AML-193 (cell line): ENCODE measurements around the gene ZNF234.
"Not testable (repeated sequence)": the region's sequence is repeated elsewhere in the genome, so short reads cannot be mapped to it uniquely, and the experiment has no call there.

Experiments used
- DNase-seq, 2 experiments: peaks; one replicate each; lab custom pipeline; 2025; lab: John Stamatoyannopoulos, UW

Gene ZNF234

DNA sequence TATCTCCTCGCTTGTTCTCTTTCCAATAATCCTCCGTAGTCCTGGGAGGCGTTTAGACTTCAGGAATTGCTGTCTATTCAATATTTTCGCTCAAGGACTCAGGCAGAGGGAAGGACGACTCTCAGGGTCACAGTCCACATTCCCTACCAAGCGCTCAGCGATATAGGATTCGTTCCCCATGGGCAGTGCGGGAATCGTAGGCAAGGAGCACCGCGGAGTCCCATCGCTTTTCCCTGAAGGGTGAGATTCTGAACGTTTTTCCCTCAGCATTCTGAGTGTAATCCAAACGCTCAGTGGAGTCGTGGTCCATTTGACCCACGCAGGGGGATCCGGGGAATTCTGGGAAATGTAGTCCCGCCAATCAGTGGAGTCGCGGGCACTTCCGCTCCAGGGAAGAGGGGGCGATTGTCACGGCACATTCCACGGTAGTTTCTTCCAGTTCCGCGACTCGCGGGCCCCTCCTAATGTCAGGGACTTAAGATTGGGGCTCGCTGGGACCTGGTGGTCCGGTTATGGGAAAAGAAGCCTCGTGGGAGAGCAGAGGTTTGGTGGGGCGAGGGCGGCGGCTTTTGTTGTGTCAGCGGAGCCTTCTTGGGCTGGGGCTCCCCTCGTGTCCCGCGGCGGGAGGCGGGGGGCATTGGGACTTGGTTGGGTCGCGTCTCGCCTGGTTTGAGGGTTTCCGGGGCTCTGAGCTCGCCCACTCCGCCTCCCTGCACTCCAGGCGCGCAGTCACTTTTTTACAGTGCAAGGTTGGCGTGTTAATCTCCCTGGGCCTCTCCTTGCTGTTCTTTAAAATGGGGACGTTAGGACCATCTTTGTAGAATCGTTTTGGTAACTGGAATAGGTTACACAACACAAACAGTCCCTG is at the start of gene ZNF234:
TSS of gene ZNF234 (plus strand) at position 364 of the 868 bp plus-strand sequence. CDS start 3,079 bp downstream, outside the sequence.
- DNase-seq = peak; percentile 49 to 68

DNA sequence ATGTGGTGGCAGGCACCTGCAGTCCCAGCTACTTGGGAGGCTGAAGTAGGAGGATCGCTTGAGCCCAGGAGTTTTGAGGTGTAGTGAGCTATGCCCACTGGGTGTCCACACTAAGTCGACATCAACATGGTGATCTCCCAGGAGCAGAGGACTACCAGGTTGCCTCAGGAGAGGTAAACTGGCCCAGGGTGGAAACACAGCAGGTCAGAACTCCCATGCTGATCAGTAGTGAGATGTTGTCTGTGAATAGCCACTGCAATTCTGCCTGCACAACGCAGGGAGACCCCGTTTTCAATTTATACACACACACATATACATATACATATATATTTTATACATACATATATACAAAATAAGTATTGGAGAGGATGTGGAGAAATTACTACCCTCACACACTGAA is 49.2 kb upstream of the ZNF234 start:
- DNase-seq = no peak

DNA sequence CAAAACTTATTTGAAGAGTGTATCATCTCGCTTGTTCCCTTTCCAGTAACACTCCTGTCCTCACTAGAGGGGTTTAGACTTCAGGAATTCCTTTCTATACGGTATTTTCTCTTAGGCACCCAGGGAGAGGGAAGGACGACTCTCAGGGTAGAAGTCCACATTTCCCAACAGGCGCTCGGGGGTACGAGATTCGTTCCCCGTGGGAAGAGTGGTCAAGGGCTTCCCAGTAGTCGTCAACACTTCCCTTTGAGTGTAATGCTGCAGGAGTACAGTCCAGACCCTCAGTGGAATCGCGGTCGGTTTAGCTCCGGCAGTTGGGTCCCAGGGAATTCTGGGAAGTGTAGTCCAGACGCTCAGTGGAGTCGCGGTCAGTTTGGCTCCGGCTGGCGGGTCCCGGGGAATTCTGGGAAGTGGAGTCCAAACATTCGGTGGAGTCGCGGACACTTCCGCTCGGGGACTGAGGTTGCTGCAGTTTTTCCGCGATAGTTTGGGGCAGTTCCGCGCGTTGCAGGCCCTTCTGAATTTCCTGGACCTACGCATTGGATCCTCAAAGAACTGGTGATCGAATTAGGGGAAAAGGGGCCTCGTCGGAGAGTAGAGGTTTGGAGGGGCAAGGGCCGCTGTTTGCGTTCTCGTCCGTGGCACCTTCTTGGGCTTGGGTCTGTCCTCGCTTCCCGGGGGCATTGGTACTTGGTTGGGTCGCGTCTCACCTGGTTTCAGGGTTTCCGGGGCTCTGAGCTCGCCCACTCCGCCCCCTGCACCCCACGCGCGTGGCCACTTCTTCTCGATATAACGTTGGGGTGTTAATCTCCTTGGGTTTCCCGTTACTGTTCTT is 47.2 kb upstream of the ZNF234 start, which contains the start of gene ZNF224:
TSS of gene ZNF224 (plus strand) at position 431 of the 835 bp plus-strand sequence. CDS start 3,513 bp downstream, outside the sequence.
- DNase-seq = peak; percentile 91 to 93

DNA sequence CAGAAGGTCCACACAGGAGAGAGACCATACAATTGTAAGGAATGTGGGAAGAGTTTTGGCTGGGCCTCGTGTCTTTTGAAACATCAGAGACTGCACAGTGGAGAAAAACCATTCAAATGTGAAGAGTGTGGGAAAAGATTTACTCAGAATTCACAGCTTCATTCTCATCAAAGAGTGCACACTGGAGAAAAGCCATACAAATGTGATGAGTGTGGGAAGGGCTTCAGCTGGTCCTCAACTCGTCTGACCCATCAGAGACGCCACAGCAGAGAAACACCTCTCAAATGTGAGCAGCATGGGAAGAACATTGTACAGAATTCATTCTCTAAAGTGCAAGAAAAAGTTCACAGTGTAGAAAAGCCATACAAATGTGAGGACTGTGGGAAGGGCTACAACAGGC is 33.6 kb upstream of the ZNF234 start:
- DNase-seq = no peak

DNA sequence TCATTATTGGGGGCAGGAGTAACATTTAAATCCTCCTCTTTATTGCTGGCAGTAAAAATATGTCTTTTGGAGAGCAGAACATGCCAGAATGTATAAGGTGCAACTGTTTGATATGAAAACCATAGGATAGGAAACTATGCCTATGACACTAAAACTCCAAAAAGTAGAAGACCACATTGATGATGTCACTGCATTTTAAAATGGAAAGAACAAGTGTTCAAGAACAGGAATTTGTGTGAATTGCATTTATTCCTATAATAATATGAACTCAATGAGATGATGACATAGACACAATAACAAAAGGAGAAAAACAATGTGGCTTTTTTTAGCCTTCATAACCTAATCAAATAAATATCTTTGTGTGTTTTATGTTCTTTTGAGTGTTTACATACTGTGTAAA is 31.9 kb upstream of the ZNF234 start:
- DNase-seq = no peak

DNA sequence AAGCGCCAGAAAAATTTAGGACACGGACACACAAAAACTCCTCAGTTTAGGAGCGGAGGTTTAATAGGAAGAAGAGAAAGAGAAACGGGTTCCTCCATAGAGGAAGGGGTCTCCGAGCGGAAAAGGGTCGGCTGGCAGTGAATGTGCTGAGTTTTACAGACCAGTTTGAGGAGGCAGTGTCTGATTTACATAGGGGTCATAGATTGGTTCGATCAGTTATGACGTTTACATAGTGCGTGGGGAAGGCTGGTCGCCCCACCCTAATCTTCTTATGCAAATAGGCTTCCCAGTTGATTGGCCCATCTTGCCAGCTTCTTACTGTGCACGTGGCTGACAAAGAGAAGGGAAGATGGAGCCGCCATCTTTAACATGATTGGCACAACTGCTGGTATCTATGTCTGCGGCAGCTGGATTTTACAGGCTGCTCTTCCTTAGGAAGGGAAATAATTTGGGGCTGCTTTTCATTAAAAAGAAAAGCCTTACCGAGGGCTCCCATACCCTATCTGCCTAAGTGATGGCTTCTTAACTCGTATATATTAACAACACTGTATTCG is 29.4 kb upstream of the ZNF234 start:
- no peak for DNase-seq

DNA sequence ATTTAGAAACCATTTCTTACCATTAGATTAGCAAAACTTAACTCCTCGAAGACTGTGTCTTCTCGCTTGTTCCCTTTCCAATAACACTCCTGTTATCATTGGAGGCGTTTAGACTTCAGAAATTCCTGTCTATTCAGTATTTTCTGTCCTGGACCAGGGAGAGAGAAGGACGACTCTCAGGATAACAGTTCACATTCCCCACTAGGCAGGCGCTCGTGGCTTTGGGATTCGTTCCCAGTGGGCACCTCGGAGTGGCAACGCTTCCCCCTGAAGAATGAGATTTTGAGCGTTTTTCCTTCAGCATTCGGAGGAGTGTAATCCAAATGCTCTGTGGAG is 28.6 kb upstream of the ZNF234 start:
- DNase-seq = peak in 1 of 2 experiments; percentile 6

DNA sequence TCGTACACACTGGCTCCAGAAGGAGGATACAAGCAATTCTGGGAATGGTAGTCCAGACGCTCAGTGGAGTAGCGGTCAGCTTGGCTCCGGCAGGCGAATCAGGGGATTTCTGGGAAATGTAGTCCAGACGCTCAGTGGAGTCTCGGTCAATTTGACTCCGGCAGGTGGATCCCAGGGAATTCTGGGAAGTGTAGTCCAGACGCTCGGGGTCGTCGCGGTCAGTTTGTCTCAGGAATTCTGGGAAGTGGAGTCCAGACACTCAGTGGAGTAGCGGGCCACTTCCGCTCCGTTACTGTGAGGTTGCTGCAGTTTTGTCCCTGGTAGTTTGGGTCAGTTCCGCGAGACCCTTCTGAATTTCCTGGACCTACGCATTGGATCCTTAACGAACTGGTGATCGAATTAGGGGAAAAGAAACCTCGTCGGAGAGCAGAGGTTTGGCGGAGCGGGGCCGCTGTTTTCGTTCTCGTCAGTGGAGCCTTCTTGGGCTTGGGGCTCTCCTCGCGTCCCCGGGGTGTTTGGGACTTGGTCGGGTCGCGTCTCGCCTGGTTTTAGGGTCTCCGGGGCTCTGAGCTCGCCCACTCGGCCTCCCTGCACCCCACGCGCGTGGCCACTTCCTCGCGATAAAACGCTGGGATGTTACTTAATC is 28.1 kb upstream of the ZNF234 start, which contains the start of gene ZNF225:
TSS of gene ZNF225 (plus strand) at position 262 of the 646 bp plus-strand sequence. CDS start 2,429 bp downstream, outside the sequence.
- peak; percentile 93 to 94 for DNase-seq

DNA sequence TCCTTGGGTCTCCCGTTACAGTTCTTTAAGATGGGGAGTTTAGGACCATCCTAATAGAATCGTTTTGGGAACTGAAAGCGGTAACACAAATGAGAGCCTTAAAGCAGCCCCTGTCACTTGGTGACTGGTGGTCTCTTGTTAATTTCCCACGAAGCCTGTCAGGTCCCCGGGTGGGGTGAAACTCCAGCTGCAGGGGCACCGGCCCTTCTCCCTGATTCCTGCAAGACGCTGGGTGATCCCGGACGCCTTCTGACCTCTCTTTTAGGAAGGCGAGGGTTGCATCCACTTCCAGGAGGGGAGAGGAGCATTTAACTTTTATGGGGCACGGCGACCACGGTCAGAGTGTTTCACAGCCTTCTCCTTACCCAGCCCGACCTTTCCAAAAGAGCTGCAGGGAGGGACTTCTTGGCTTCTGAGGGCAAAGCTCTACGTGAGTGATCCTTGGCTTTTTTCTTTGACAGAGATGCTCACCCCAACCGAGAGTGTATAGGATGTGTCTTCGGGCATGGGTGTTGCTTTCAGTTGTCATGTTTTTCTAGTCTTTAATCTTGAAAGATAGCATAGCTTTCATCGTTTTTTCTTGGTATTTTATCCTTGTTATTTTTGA is 27.5 kb upstream of the ZNF234 start:
- no peak for DNase-seq

DNA sequence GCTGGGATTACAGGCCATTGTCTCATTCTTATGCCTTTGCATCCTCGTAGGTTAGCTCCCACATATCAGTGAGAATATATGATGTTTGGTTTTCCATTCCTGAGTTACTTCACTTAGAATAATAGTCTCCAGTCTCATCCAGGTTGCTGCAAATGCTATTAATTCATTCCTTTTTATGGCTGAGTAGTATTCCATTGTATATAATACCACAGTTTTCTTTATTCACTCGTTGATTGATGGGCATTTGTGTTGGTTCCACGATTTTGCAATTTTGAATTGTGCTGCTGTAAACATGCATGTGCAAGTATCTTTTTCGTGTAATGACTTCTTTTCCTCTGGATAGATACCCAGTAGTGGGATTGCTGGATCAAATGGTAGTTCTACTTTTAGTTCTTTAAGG is 20.2 kb upstream of the ZNF234 start:
- not testable (repeated sequence) for DNase-seq

DNA sequence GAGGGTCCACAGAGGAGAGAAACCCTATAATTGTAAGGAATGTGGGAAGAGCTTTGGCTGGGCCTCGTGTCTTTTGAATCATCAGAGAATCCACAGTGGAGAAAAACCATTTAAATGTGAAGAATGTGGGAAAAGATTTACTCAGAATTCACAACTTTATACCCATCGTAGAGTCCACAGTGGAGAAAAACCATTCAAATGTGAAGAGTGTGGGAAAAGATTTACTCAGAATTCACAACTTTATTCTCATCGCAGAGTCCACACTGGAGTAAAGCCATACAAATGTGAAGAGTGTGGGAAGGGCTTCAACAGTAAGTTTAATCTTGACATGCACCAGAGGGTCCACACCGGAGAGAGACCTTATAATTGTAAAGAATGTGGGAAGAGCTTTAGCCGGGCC is 9.4 kb upstream of the ZNF234 start:
- DNase-seq = no peak

DNA sequence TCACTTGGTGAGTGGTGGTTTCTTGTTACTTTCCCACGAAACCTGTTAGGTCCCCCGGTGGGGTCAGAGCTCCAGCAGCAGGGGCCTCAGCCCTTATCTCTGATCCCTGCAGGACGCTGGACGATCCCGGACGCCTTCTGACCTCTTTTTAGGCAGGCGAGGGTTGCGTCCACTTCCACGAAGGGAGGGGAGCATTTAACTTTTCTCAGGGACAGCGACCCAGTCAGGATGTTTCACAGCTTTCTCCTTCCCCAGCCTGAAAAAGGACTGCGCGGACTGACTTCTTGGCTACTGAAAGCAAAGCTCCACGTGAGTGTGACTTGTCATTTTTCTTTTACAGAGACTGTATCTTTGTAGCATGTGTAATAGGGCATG is 692 bp downstream of the ZNF234 start:
- peak in 1 of 2 experiments; percentile 17 for DNase-seq

DNA sequence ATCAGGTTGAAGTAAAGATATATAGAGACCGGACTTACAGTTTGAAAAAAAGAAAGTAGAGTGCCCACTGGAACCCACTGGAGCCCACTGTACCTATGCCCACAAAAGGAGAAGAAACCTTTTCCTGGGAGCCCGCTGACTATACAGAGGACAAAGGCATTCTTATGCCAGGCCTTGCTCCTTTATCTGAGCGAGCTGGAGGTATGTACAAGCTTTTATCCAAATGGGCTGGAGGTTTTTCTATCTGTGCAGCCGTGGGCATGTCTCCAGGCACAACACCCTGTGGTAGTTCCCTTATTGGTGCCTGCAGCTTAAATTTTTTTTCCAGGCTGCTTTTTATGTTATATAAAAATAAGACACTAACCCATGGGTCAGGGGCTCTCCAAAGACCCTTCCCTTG is 8.4 kb downstream of the ZNF234 start:
- DNase-seq = no peak

DNA sequence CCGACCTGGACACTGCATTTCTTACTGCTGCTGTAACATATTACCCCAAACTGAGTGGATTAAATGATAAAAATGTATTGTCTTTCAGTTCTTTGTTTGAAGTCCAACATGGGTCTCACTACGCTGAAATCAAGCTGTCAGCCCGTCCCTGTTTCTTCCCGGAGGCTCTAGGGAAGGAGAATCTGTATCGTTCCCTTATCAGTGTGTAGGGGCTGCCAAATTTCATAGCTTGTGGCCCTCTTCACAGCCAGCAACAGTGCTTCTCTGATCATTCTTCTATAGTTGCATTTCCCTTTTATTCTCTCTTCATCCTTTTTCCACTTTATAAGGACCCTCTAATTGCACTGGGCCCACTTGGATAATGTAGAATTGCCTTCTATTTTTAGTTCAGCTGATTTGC is 10.1 kb downstream of the ZNF234 start:
- DNase-seq = no peak

DNA sequence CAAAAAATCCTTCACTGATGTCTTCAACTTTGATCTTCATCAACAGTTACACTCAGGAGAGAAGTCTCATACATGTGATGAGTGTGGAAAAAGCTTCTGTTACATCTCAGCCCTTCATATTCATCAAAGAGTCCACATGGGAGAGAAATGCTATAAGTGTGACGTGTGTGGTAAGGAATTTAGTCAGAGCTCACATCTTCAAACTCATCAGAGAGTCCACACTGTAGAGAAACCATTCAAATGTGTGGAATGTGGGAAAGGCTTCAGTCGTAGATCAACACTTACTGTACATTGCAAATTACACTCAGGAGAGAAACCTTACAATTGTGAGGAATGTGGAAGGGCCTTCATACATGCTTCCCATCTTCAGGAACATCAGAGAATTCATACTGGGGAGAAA is 15.1 kb downstream of the ZNF234 start:
- DNase-seq = no peak

DNA sequence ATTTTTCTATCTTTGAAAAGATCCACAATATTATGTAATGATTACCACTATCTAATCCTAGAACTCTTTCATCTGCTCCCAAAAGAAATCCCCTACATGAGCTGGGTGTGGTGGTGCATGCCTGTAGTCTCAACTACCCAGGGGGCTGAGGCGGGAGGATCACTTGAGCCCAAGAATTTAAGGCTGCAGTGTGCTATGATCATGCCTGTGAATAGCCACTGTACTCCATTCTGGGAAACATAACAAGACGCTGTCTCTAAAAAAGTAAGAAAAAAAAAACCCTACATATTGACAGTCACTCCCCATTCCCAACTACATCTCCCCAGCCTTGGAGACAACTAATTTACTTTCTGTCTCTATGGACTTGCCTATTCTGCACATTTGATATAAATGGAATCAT is 22.4 kb downstream of the ZNF234 start:
- no peak for DNase-seq

DNA sequence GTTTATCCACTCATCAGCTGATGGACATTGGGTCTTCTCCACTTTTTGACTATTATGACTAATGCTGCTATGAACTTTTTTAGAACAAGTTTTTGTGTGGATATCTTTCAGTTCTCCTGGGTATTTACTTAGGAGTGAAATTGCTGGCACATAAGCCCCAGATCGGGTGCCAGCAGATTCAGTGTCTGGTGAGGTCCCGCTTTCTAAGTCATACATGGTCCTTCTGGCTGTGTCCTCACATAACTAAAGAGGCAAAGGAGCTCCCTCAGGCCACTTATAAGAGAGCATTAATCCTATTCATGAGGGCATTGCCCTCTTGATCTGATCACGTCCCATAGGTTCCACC is 22.9 kb downstream of the ZNF234 start:
- no peak for DNase-seq

DNA sequence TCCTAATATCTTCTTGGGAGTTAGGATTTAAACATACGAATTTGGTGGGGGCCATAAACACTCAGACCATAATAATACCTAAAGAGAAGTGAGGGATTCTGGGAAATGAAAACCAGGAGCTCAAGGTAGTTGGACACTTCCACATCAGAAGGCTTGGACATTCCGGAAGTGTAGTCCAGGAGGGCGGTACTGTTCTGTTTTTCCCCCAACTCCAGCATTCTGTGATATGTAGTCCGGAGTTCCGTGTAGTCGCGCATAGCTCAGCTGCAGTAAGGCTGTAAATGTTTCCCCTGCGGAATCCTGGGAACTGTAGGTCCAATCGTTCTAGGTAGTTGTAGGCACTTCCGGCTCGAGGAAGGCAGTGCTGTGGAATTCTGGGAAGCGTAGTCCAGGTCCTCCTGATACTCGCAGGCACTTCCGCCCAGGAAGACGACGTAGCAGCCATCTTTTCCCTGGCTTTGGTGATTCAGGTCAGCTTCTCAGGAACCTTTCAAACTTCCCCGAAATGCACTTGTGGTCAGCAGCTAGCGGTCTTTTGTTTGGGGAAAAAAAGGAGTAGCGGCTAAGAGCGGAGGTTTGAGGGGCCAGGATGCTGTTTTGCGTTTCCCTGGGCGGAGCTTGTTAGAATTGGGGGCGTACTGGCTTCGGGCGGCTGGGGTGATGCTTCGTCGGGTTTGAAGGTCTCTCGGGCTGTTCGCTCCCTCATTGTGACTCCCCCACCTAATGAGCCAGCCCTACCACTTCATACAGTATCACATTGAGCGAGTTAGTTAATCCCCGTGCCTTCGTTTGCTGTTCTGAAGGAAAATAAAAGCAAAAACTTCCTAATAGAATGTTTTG is 23.5 kb downstream of the ZNF234 start, which contains the start of gene ZNF226:
TSS of gene ZNF226 (plus strand) at position 428 of the 840 bp plus-strand sequence. CDS start 4,981 bp downstream, outside the sequence.
- DNase-seq = peak; percentile 96

DNA sequence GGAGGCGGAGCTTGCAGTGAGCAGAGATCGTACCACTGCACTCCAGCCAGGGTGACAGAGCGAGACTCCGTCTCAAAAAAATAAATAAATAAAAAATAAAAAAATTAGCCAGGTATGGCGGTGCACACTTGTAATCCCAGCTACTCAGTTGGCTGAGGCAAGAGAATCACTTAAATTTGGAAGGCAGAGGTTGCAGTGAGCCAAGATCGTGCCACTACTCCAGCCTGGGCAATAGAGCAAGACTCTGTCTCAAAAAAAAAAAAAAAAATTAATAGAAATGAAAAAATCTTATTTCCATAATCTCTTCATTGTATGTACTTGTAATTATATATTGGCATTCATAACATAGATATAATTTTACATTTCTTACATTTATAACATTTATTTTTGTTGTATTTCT is 29.3 kb downstream of the ZNF234 start:
- not testable (repeated sequence) for DNase-seq

DNA sequence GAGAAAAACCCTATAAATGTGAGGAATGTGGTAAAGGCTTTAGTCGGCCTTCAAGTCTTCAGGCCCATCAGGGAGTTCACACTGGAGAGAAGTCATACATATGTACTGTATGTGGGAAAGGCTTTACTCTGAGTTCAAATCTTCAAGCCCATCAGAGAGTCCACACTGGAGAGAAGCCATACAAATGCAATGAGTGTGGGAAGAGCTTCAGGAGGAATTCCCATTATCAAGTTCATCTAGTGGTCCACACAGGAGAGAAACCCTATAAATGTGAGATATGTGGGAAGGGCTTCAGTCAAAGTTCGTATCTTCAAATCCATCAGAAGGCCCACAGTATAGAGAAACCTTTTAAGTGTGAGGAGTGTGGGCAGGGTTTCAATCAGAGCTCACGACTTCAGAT is 35.2 kb downstream of the ZNF234 start:
- no peak for DNase-seq

DNA sequence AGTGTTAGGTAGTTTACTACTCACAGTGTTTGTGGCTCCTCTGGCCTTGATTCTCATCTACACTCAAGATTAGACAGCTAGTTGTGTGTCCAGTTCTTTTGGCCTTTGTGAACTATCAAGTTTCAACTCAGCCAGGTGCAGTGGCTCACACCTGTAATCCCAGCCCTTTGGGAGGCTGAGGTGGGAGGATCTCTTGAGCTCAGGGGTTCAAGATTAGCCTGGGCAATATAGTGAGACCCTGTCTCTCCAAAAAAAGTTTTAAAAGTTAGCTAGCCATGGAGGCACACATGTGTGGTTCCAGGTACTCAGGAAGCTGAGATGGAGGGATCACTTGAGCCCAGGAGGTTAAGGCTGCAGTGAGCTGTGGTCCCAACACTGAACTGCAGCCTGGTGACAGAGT is 39.6 kb downstream of the ZNF234 start:
- DNase-seq = no peak
